A549 (cell line): ENCODE measurements around the gene RAPGEF4.

Experiments used
- TFCP2L1 ChIP-seq: fragments of 250-450 bp; sonication (Bioruptor Pico); IDR thresholded peaks from 2 replicates; pipeline ENCODE4 v1.5.0; 2021; ENCODE audit warnings: mild to moderate bottlenecking
- ZSCAN20 ChIP-seq: fragments of 250-450 bp; sonication (Bioruptor Pico); IDR thresholded peaks from 2 replicates; pipeline ENCODE4 v1.8.0; 2022; ENCODE audit warnings: mild to moderate bottlenecking, moderate library complexity
- TF ChIP-seq, protein P1 (sequence below): fragments of 450-650 bp; IDR thresholded peaks from 2 replicates; pipeline ENCODE4 v1.6.1; 2014; ENCODE audit warnings: antibody characterized with exemption
- TF ChIP-seq, protein P2 (sequence below): fragments of 200-600 bp; sonication (generic); IDR thresholded peaks from 2 replicates; pipeline ENCODE4 v1.6.1; 2016; ENCODE audit warnings: antibody characterized with exemption, mild to moderate bottlenecking, moderate library complexity
- TF ChIP-seq, protein P3 (sequence below): IDR thresholded peaks from 2 replicates; pipeline ENCODE4 v1.6.1; 2012
- TF ChIP-seq, protein P4 (sequence below): IDR thresholded peaks from 2 replicates; pipeline ENCODE4 v1.6.1; 2012
- TF ChIP-seq, protein P5 (sequence below): fragments of >200 bp; sonication (Bioruptor Twin); formaldehyde crosslinking; IDR thresholded peaks from 3 replicates; pipeline ENCODE4 v1.5.1; 2016

DNA sequence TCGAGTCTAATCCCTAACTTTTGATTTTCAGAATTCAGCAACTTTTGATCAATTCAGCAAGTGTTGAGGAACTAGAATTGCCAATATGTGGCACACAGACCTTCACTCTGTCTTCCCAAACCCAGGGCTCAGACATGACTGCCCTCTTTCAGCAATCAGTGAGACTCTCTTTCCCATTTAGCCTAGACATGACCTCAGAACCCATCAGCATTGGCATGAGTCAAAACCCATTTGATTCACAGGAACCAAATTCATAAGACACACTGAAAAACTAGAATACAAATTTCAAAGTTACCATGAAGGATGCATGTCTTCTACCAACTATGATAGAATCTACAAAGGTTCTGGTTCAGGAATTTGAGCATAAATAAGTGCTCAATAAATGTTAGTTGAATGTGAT is 226.4 kb downstream of the RAPGEF4 start:
- TF ChIP-seq, protein P1, sequence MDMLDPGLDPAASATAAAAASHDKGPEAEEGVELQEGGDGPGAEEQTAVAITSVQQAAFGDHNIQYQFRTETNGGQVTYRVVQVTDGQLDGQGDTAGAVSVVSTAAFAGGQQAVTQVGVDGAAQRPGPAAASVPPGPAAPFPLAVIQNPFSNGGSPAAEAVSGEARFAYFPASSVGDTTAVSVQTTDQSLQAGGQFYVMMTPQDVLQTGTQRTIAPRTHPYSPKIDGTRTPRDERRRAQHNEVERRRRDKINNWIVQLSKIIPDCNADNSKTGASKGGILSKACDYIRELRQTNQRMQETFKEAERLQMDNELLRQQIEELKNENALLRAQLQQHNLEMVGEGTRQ = no peak
- TF ChIP-seq, protein P2, sequence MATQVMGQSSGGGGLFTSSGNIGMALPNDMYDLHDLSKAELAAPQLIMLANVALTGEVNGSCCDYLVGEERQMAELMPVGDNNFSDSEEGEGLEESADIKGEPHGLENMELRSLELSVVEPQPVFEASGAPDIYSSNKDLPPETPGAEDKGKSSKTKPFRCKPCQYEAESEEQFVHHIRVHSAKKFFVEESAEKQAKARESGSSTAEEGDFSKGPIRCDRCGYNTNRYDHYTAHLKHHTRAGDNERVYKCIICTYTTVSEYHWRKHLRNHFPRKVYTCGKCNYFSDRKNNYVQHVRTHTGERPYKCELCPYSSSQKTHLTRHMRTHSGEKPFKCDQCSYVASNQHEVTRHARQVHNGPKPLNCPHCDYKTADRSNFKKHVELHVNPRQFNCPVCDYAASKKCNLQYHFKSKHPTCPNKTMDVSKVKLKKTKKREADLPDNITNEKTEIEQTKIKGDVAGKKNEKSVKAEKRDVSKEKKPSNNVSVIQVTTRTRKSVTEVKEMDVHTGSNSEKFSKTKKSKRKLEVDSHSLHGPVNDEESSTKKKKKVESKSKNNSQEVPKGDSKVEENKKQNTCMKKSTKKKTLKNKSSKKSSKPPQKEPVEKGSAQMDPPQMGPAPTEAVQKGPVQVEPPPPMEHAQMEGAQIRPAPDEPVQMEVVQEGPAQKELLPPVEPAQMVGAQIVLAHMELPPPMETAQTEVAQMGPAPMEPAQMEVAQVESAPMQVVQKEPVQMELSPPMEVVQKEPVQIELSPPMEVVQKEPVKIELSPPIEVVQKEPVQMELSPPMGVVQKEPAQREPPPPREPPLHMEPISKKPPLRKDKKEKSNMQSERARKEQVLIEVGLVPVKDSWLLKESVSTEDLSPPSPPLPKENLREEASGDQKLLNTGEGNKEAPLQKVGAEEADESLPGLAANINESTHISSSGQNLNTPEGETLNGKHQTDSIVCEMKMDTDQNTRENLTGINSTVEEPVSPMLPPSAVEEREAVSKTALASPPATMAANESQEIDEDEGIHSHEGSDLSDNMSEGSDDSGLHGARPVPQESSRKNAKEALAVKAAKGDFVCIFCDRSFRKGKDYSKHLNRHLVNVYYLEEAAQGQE = no peak
- TF ChIP-seq, protein P3, sequence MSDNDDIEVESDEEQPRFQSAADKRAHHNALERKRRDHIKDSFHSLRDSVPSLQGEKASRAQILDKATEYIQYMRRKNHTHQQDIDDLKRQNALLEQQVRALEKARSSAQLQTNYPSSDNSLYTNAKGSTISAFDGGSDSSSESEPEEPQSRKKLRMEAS = no peak
- TF ChIP-seq, protein P4, sequence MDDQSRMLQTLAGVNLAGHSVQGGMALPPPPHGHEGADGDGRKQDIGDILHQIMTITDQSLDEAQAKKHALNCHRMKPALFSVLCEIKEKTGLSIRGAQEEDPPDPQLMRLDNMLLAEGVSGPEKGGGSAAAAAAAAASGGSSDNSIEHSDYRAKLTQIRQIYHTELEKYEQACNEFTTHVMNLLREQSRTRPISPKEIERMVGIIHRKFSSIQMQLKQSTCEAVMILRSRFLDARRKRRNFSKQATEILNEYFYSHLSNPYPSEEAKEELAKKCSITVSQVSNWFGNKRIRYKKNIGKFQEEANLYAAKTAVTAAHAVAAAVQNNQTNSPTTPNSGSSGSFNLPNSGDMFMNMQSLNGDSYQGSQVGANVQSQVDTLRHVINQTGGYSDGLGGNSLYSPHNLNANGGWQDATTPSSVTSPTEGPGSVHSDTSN = no peak
- no peak for TF ChIP-seq ZSCAN20 (CRISPR knock-in tag)
- TF ChIP-seq, protein P5, sequence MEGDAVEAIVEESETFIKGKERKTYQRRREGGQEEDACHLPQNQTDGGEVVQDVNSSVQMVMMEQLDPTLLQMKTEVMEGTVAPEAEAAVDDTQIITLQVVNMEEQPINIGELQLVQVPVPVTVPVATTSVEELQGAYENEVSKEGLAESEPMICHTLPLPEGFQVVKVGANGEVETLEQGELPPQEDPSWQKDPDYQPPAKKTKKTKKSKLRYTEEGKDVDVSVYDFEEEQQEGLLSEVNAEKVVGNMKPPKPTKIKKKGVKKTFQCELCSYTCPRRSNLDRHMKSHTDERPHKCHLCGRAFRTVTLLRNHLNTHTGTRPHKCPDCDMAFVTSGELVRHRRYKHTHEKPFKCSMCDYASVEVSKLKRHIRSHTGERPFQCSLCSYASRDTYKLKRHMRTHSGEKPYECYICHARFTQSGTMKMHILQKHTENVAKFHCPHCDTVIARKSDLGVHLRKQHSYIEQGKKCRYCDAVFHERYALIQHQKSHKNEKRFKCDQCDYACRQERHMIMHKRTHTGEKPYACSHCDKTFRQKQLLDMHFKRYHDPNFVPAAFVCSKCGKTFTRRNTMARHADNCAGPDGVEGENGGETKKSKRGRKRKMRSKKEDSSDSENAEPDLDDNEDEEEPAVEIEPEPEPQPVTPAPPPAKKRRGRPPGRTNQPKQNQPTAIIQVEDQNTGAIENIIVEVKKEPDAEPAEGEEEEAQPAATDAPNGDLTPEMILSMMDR = no peak
- no peak for TF ChIP-seq TFCP2L1 (CRISPR knock-in tag)
